ENCODE measurements around the gene PARPBP. TPM values are rescaled to one million over a fixed set of nuclear protein-coding genes. Genes with fewer than 3 reads are reported as not detected.
"Not testable (repeated sequence)": the region's sequence is repeated elsewhere in the genome, so short reads cannot be mapped to it uniquely, and the experiment has no call there.

Gene PARPBP
- total RNA-seq, 1 donor: 4.0 TPM

GRCh38 chr12:102121328-102121727 lies 1.3 kb downstream of the PARPBP start:
- peaks cover 27% of the 10 kb centered on the region for H3K4me1 ChIP-seq (ENCODE audit: insufficient read depth, low read length)

GRCh38 chr12:102130720-102131119 lies 10.7 kb downstream of the PARPBP start:
- H3K4me3 ChIP-seq (ENCODE audit: low read length); H3K27me3 ChIP-seq (ENCODE audit: insufficient read depth, low read length); H3K4me1 ChIP-seq (ENCODE audit: insufficient read depth, low read length); H3K9me3 ChIP-seq (ENCODE audit: low read depth, low read length): not testable (repeated sequence)

More at GRCh38 chr12:102121328-102121727, 1.3 kb downstream of the PARPBP start:
- not testable (repeated sequence) for H3K27me3 ChIP-seq (ENCODE audit: insufficient read depth, low read length); H3K4me3 ChIP-seq (ENCODE audit: low read length); H3K9me3 ChIP-seq (ENCODE audit: low read depth, low read length)

- not testable (repeated sequence) for H3K9me3 ChIP-seq (ENCODE audit: low read depth, low read length); H3K4me1 ChIP-seq (ENCODE audit: insufficient read depth, low read length); H3K4me3 ChIP-seq (ENCODE audit: low read length); H3K27me3 ChIP-seq (ENCODE audit: insufficient read depth, low read length)
These were observed 11.5 kb downstream of the PARPBP start for GRCh38 chr12:102131442-102131841.

- not testable (repeated sequence) for H3K27me3 ChIP-seq (ENCODE audit: insufficient read depth, low read length); H3K4me3 ChIP-seq (ENCODE audit: low read length); H3K4me1 ChIP-seq (ENCODE audit: insufficient read depth, low read length); H3K9me3 ChIP-seq (ENCODE audit: low read depth, low read length)
These were observed 17.6 kb downstream of the PARPBP start for GRCh38 chr12:102137619-102138018.

- not testable (repeated sequence) for H3K4me1 ChIP-seq (ENCODE audit: insufficient read depth, low read length); H3K9me3 ChIP-seq (ENCODE audit: low read depth, low read length); H3K4me3 ChIP-seq (ENCODE audit: low read length); H3K27me3 ChIP-seq (ENCODE audit: insufficient read depth, low read length)
These were observed 22.9 kb downstream of the PARPBP start for GRCh38 chr12:102142866-102143373.

GRCh38 chr12:102144221-102144620 lies 24.2 kb downstream of the PARPBP start:
- H3K4me3 ChIP-seq (ENCODE audit: low read length): no peak overlapping the region
- H3K27me3 ChIP-seq (ENCODE audit: insufficient read depth, low read length): no peaks in the 10 kb centered on the region
- H3K4me1 ChIP-seq (ENCODE audit: insufficient read depth, low read length): no peaks in the 10 kb centered on the region
- H3K9me3 ChIP-seq (ENCODE audit: low read depth, low read length): no peaks in the 10 kb centered on the region

GRCh38 chr12:102147062-102147587 lies 27.1 kb downstream of the PARPBP start:
- H3K4me1 ChIP-seq (ENCODE audit: insufficient read depth, low read length); H3K27me3 ChIP-seq (ENCODE audit: insufficient read depth, low read length); H3K4me3 ChIP-seq (ENCODE audit: low read length); H3K9me3 ChIP-seq (ENCODE audit: low read depth, low read length): not testable (repeated sequence)

GRCh38 chr12:102155206-102155605 lies 35.2 kb downstream of the PARPBP start:
- not testable (repeated sequence) for H3K4me1 ChIP-seq (ENCODE audit: insufficient read depth, low read length); H3K27me3 ChIP-seq (ENCODE audit: insufficient read depth, low read length); H3K9me3 ChIP-seq (ENCODE audit: low read depth, low read length); H3K4me3 ChIP-seq (ENCODE audit: low read length)

- no peaks in the 10 kb centered on the region for H3K9me3 ChIP-seq (ENCODE audit: low read depth, low read length)
- no peaks in the 10 kb centered on the region for H3K27me3 ChIP-seq (ENCODE audit: insufficient read depth, low read length)
- no peak overlapping the region for H3K4me3 ChIP-seq (ENCODE audit: low read length)
- no peaks in the 10 kb centered on the region for H3K4me1 ChIP-seq (ENCODE audit: insufficient read depth, low read length)
These were observed 43.4 kb downstream of the PARPBP start for GRCh38 chr12:102163383-102163782.

GRCh38 chr12:102167821-102168604 lies 48.0 kb downstream of the PARPBP start:
- no peak overlapping the region for H3K4me3 ChIP-seq (ENCODE audit: low read length)
- no peaks in the 10 kb centered on the region for H3K27me3 ChIP-seq (ENCODE audit: insufficient read depth, low read length)
- H3K4me1 ChIP-seq (ENCODE audit: insufficient read depth, low read length): no peaks in the 10 kb centered on the region
- no peaks in the 10 kb centered on the region for H3K9me3 ChIP-seq (ENCODE audit: low read depth, low read length)

GRCh38 chr12:102169922-102170621 lies 50.1 kb downstream of the PARPBP start:
- no peak overlapping the region for H3K4me3 ChIP-seq (ENCODE audit: low read length)
- no peaks in the 10 kb centered on the region for H3K4me1 ChIP-seq (ENCODE audit: insufficient read depth, low read length)
- H3K9me3 ChIP-seq (ENCODE audit: low read depth, low read length): no peaks in the 10 kb centered on the region
- H3K27me3 ChIP-seq (ENCODE audit: insufficient read depth, low read length): no peaks in the 10 kb centered on the region

- Histone ChIP-seq H3K27me3 (ENCODE audit: insufficient read depth, low read length) (no peaks in the 10 kb centered on the region), H3K4me1 (ENCODE audit: insufficient read depth, low read length) (no peaks in the 10 kb centered on the region), H3K9me3 (ENCODE audit: low read depth, low read length) (no peaks in the 10 kb centered on the region), H3K4me3 (ENCODE audit: low read length) (no peak overlapping the region)
These were observed 52.0 kb downstream of the PARPBP start for GRCh38 chr12:102171951-102172350.

GRCh38 chr12:102172436-102172835 lies 52.5 kb downstream of the PARPBP start:
- no peaks in the 10 kb centered on the region for H3K27me3 ChIP-seq (ENCODE audit: insufficient read depth, low read length)
- H3K4me1 ChIP-seq (ENCODE audit: insufficient read depth, low read length): no peaks in the 10 kb centered on the region
- no peaks in the 10 kb centered on the region for H3K9me3 ChIP-seq (ENCODE audit: low read depth, low read length)
- H3K4me3 ChIP-seq (ENCODE audit: low read length): no peak overlapping the region

GRCh38 chr12:102174117-102174516 lies 54.1 kb downstream of the PARPBP start:
- H3K4me3 ChIP-seq (ENCODE audit: low read length): no peak overlapping the region
- H3K27me3 ChIP-seq (ENCODE audit: insufficient read depth, low read length): no peaks in the 10 kb centered on the region
- no peaks in the 10 kb centered on the region for H3K9me3 ChIP-seq (ENCODE audit: low read depth, low read length)
- H3K4me1 ChIP-seq (ENCODE audit: insufficient read depth, low read length): no peaks in the 10 kb centered on the region

- H3K4me1 ChIP-seq (ENCODE audit: insufficient read depth, low read length): no peaks in the 10 kb centered on the region
- no peaks in the 10 kb centered on the region for H3K27me3 ChIP-seq (ENCODE audit: insufficient read depth, low read length)
- H3K4me3 ChIP-seq (ENCODE audit: low read length): no peak overlapping the region
- no peaks in the 10 kb centered on the region for H3K9me3 ChIP-seq (ENCODE audit: low read depth, low read length)
These were observed 54.8 kb downstream of the PARPBP start for GRCh38 chr12:102174761-102175160.
